ENCODE results near the gene HIPK2.

DNA sequence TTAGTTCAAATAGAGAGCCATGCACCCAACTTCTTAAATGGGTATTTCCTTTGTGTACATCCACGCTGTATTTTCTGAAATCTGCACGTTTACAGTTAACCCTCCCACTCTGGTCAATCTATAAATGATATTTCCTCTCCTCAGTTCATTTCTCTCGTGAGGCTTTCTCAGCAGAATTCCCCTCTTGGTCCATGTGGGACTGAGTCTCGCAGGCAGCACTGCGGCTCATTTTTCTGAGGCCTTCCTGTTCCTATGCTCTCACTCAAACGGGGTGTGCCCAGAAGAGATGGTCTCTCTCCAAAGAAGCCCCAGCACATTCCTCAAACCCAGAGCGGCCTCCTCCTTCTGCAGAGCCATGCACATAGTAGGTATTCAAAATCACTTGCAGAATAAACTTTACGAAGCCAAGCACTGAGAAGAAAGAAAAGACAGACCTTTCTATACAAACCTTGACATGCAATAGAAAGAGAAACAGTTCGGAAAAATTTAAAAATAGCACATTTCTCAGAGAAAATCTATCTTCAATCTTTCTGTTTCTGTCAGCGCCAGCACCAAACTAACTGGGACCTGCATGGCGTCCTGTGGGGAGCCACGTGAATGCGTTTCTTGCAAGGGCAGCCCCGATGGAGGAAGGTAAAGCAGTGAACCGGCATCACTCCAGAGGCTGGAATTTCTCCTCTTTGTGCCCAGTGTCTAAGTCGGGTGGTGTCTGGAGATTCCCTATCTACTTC is 77.1 kb downstream of the HIPK2 start:
- TF ChIP-seq, protein P1, sequence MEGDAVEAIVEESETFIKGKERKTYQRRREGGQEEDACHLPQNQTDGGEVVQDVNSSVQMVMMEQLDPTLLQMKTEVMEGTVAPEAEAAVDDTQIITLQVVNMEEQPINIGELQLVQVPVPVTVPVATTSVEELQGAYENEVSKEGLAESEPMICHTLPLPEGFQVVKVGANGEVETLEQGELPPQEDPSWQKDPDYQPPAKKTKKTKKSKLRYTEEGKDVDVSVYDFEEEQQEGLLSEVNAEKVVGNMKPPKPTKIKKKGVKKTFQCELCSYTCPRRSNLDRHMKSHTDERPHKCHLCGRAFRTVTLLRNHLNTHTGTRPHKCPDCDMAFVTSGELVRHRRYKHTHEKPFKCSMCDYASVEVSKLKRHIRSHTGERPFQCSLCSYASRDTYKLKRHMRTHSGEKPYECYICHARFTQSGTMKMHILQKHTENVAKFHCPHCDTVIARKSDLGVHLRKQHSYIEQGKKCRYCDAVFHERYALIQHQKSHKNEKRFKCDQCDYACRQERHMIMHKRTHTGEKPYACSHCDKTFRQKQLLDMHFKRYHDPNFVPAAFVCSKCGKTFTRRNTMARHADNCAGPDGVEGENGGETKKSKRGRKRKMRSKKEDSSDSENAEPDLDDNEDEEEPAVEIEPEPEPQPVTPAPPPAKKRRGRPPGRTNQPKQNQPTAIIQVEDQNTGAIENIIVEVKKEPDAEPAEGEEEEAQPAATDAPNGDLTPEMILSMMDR (IDR thresholded peaks at IDR 0.05; ENCODE audit: borderline replicate concordance, extremely low read depth, low read length, poor library complexity, severe bottlenecking) = no peak
- no peak for TF ChIP-seq EZH2 (IDR thresholded peaks at IDR 0.05; ENCODE audit: borderline replicate concordance, low read depth, low read length, severe bottlenecking)

All from DND-41 (cell line).